PC-9 (cell line): Measurements from ENCODE around the gene RAD51AP2.

ENCODE experiments used
- CTCF ChIP-seq: fragments of 200-600 bp; sonication (generic); conservative IDR thresholded peaks from 2 replicates; pipeline ENCODE4 v1.6.1; 2017; ENCODE audit warnings: mixed run types, antibody characterized with exemption, mild to moderate bottlenecking, moderate library complexity
- EZH2 ChIP-seq: fragments of 200-600 bp; sonication (generic); IDR thresholded peaks from 2 replicates; pipeline ENCODE4 v1.8.0; 2017; ENCODE audit warnings: antibody characterized with exemption, low read depth

GRCh38 chr2:17547237-17547636 is 29.0 kb upstream of the RAD51AP2 start:
- no peak for TF ChIP-seq CTCF
- no peak for TF ChIP-seq EZH2
